RWPE1 (cell line): ENCODE data around the gene HOMER2.

Experiments
- CTCF ChIA-PET: fragments of 350-600 bp; sonication (Branson Sonifier 250); formaldehyde crosslinking; extraction: SDS; loops from one replicate; lab custom pipeline; 2021; lab: Yijun Ruan, JAX
- POLR2A ChIA-PET: fragments of 400-600 bp; formaldehyde crosslinking; extraction: SDS; loops from one replicate; lab custom pipeline; 2020; ENCODE audit warnings: antibody characterized with exemption; ENCODE audit not compliant: low non-redundant PET; lab: Yijun Ruan, JAX
- DNase-seq: peaks from one replicate; pipeline ENCODE4 v3.0.0; 2012; ENCODE audit warnings: low spot score
- H3K27ac ChIP-seq: fragments of 450-650 bp; 2 replicates; pipeline ENCODE4 v1.5.1; 2017
- CTCF ChIP-seq: fragments of 450-650 bp; conservative IDR thresholded peaks from 2 replicates; pipeline ENCODE4 v1.5.1; 2017; ENCODE audit warnings: low read depth, mild to moderate bottlenecking

The HOMER2 gene

GRCh38 chr15:82875411-82876003 lies 77.0 kb downstream of the HOMER2 start:
- no peak for TF ChIP-seq CTCF
- no peak overlapping the region for H3K27ac ChIP-seq
- CTCF ChIA-PET, result no interaction called here
- peak; percentile 21 for DNase-seq
- POLR2A ChIA-PET, result no interaction called here

GRCh38 chr15:82874961-82875360 lies 77.6 kb downstream of the HOMER2 start:
- H3K27ac ChIP-seq, result no peak overlapping the region
- ChIA-PET CTCF (no interaction called here), POLR2A (no interaction called here)
- no peak for DNase-seq
- no peak for TF ChIP-seq CTCF

GRCh38 chr15:82874267-82874666 lies 78.3 kb downstream of the HOMER2 start:
- TF ChIP-seq CTCF, result no peak
- CTCF ChIA-PET, result no interaction called here
- POLR2A ChIA-PET, result no interaction called here

GRCh38 chr15:82873000-82873680 lies 79.4 kb downstream of the HOMER2 start:
- ChIA-PET POLR2A (no interaction called here), CTCF (no interaction called here)
- no peak for TF ChIP-seq CTCF
- DNase-seq, result no peak
- H3K27ac ChIP-seq, result no peak overlapping the region

More at GRCh38 chr15:82874267-82874666, 78.3 kb downstream of the HOMER2 start:
- DNase-seq, result no peak
- no peak overlapping the region for H3K27ac ChIP-seq

GRCh38 chr15:82871832-82872484 lies 80.6 kb downstream of the HOMER2 start:
- no peak for DNase-seq
- POLR2A ChIA-PET, result no interaction called here
- TF ChIP-seq CTCF, result no peak
- no peak overlapping the region for H3K27ac ChIP-seq
- CTCF ChIA-PET, result interaction anchor here (0.5 to 0.7 kb wide), 2 partner anchors 31 to 611 kb away, joined by 3 read pairs; no protein-coding TSS in a partner anchor

GRCh38 chr15:82871358-82871757 lies 81.2 kb downstream of the HOMER2 start:
- no peak for TF ChIP-seq CTCF
- H3K27ac ChIP-seq, result no peak overlapping the region
- no peak for DNase-seq
- ChIA-PET CTCF (interaction anchor here (0.7 kb wide), 2 partner anchors 10 to 32 kb away, joined by 3 read pairs; no protein-coding TSS in a partner anchor), POLR2A (no interaction called here)
